Parathyroid adenoma (tissue), 2 donors: Measurements from ENCODE around the gene HDAC5.

Source experiments
- H2AFZ ChIP-seq: fragments of 300-600 bp; sonication (generic); one replicate; pipeline ENCODE4 v1.7.0; 2017; ENCODE audit warnings: antibody characterized with exemption, mild to moderate bottlenecking
- H3K27ac ChIP-seq: fragments of 300-600 bp; sonication (generic); one replicate; pipeline ENCODE4 v1.7.0; 2017
- H3K27me3 ChIP-seq: fragments of 300-600 bp; sonication (generic); one replicate; pipeline ENCODE4 v1.7.0; 2017; ENCODE audit warnings: low read length; ENCODE audit not compliant: control insufficient read depth, insufficient read depth
- H3K36me3 ChIP-seq: fragments of 300-600 bp; sonication (generic); one replicate; pipeline ENCODE4 v1.7.0; 2017; ENCODE audit warnings: low read length; ENCODE audit not compliant: control insufficient read depth, insufficient read depth
- H3K4me1 ChIP-seq: fragments of 300-600 bp; sonication (generic); one replicate; pipeline ENCODE4 v1.7.0; 2017; ENCODE audit warnings: control low read depth
- H3K4me2 ChIP-seq: fragments of 300-600 bp; sonication (generic); one replicate; pipeline ENCODE4 v1.7.0; 2017; ENCODE audit warnings: low read length
- H3K4me3 ChIP-seq: fragments of 300-600 bp; sonication (generic); one replicate; pipeline ENCODE4 v1.7.0; 2017; ENCODE audit warnings: low read depth, low read length
- H3K79me2 ChIP-seq: fragments of 300-600 bp; sonication (generic); one replicate; pipeline ENCODE4 v1.7.0; 2017; ENCODE audit warnings: control low read depth
- H3K9ac ChIP-seq: fragments of 300-600 bp; sonication (generic); one replicate; pipeline ENCODE4 v1.7.0; 2017; ENCODE audit warnings: mild to moderate bottlenecking
- H3K9me3 ChIP-seq: fragments of 300-600 bp; sonication (generic); one replicate; pipeline ENCODE4 v1.7.0; 2017; ENCODE audit warnings: low read length; ENCODE audit not compliant: control insufficient read depth
- TF ChIP-seq, protein P1 (sequence below): fragments of 300-600 bp; sonication (generic); IDR thresholded peaks from one replicate; pipeline ENCODE4 v1.7.0; 2017; ENCODE audit warnings: antibody characterized with exemption, mild to moderate bottlenecking
- donor health status: primary hyperparathyroidism.

Gene HDAC5

DNA sequence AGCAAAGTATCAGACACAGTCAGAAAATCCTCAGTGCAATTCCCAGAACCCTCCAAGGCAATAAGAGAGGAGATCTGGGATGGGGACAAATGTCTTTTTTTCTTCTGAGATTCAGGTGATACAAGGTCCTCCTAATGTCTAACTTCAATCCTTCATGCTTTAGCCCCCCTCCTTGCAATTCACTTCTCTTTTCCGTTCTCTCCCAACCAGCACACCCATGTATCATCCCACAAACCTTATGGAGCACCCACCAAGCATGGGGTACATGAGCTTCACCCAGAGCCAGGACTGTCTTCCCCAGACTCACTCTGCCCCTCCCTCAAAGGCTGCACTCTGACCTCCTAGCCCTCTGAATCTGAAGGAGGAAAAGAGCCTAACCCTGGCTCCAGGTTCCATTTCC lies 10.1 kb downstream of the HDAC5 start:
- Histone ChIP-seq H3K9me3 (no peaks in the 10 kb centered on the region), H3K27me3 (no peaks in the 10 kb centered on the region), H2AFZ (no peak overlapping the region), H3K4me1 (peaks cover 51% of the 10 kb centered on the region), H3K9ac (no peak overlapping the region), H3K4me3 (no peak overlapping the region), H3K27ac (peak overlapping the region; percentile 87), H3K4me2 (no peak overlapping the region), H3K79me2 (peaks cover 21% of the 10 kb centered on the region), H3K36me3 (no peaks in the 10 kb centered on the region)
- TF ChIP-seq, protein P1, sequence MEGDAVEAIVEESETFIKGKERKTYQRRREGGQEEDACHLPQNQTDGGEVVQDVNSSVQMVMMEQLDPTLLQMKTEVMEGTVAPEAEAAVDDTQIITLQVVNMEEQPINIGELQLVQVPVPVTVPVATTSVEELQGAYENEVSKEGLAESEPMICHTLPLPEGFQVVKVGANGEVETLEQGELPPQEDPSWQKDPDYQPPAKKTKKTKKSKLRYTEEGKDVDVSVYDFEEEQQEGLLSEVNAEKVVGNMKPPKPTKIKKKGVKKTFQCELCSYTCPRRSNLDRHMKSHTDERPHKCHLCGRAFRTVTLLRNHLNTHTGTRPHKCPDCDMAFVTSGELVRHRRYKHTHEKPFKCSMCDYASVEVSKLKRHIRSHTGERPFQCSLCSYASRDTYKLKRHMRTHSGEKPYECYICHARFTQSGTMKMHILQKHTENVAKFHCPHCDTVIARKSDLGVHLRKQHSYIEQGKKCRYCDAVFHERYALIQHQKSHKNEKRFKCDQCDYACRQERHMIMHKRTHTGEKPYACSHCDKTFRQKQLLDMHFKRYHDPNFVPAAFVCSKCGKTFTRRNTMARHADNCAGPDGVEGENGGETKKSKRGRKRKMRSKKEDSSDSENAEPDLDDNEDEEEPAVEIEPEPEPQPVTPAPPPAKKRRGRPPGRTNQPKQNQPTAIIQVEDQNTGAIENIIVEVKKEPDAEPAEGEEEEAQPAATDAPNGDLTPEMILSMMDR: no peak

DNA sequence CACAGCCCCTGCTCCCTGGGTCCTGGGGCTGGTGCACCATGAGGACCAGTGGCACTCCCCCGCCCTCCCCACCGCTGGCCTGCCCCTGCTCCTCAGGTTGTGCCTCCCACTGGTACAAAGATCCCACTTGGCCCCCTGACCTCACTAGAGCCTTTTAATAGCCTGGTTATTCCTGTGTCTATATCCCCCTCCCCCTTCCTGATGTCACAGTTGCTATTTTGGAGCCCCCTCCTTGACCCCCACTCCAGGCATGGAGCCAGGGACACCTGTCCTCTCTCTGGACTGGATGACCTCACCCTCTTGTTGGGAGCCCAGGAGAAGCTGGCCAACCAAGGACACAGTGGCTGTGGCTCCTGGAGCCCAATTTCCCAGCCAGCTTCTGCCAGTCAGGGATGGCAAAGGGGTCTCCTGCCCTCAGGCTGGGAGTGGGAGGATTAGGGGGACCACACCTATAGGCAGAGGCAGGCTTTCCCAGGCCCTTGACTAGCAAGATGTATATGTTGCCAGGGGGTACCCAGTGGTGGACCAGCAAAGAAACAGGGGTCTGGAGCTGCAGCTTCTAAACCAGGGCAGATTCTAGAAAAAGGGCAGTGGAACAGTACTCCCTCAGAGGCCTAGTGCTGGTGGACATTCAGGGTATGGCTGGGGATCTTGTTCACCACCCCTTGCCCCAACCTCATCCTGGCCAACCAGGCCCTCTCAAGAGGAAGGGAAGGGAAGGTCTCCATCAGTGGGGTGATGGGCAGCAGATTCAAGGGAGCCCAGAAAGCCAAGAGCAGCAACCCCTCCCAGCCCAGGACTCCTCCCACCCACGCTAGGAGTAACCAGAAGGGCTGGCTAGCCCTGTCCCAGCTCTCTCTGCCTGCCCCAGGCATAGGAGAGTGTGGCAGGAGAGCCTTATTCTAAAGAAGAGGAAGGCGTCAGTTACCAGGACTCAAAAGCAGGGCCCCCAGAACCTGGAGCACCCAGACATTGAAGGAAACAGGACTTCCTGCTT lies 10.9 kb downstream of the HDAC5 start:
- H3K27me3 ChIP-seq: no peaks in the 10 kb centered on the region
- H3K27ac ChIP-seq: peak overlapping the region; percentile 87
- TF ChIP-seq, protein P1: no peak
- no peaks in the 10 kb centered on the region for H3K36me3 ChIP-seq
- no peak overlapping the region for H3K9ac ChIP-seq
- H3K4me3 ChIP-seq: no peak overlapping the region
- no peaks in the 10 kb centered on the region for H3K9me3 ChIP-seq
- H3K79me2 ChIP-seq: peaks cover 29% of the 10 kb centered on the region
- no peak overlapping the region for H3K4me2 ChIP-seq
- H3K4me1 ChIP-seq: peaks cover 58% of the 10 kb centered on the region
- H2AFZ ChIP-seq: no peak overlapping the region

DNA sequence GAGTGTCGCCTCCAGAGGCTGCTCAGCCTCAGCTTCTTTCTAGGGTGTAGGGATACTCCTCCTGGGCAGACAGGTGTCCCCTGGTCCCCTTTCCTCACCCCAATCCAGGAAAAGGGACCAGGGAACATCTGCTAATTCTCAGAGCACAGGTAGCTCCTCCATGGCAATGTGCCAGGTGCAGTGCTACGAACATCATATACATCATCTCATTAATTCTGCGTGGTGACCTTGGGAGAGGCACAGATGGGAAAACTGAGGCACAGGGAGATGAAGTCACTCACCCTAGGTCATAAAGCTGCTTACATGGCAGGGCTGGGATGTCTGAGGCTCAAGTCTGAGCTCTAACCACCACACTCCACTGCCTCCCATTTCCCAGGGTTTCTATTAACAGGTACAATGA lies 11.7 kb downstream of the HDAC5 start:
- Histone ChIP-seq H3K79me2 (peaks cover 31% of the 10 kb centered on the region), H3K9ac (no peak overlapping the region), H3K36me3 (no peaks in the 10 kb centered on the region), H3K9me3 (no peaks in the 10 kb centered on the region), H2AFZ (no peak overlapping the region), H3K27me3 (no peaks in the 10 kb centered on the region), H3K27ac (peak overlapping the region; percentile 87), H3K4me1 (peaks cover 58% of the 10 kb centered on the region), H3K4me2 (peak overlapping the region; percentile 74), H3K4me3 (no peak overlapping the region)
- TF ChIP-seq, protein P1: no peak

- Histone ChIP-seq H3K27ac (peak overlapping the region; percentile 87), H3K9me3 (no peaks in the 10 kb centered on the region), H2AFZ (peak overlapping the region; percentile 39), H3K4me2 (peak overlapping the region; percentile 74), H3K27me3 (no peaks in the 10 kb centered on the region), H3K4me1 (peaks cover 58% of the 10 kb centered on the region), H3K4me3 (peak overlapping the region; percentile 55), H3K79me2 (peaks cover 37% of the 10 kb centered on the region), H3K9ac (no peak overlapping the region), H3K36me3 (no peaks in the 10 kb centered on the region)
- TF ChIP-seq, protein P1: no peak
These were observed 12.4 kb downstream of the HDAC5 start for GRCh38 chr17:44110823-44111633.
